ENCODE measurements around the gene CYB561D1. TPM values are rescaled to one million over a fixed set of nuclear protein-coding genes. Genes with fewer than 3 reads are reported as not detected.

CYB561D1 gene
- total and polyA plus RNA-seq, 2 donors (not counting 3 experiments of a cell fraction or from before 2014, with no cell fraction given) = 7.2 to 7.3 TPM

GRCh38 chr1:109466125-109466451 is 27.8 kb upstream of the CYB561D1 start:
- Histone ChIP-seq H3K27me3 (ENCODE audit: control insufficient read depth in 2 of 2, insufficient read depth in 2 of 2, low read length in 2 of 2) (peaks cover 63 to 84% of the 10 kb centered on the region in 2 experiments), H3K9ac (replicated peaks; ENCODE audit: extremely low read depth, insufficient read depth, low read length) (no peak overlapping the region), H3K9me1 (replicated peaks; ENCODE audit: control insufficient read depth, extremely low read depth, insufficient read depth, low read length) (no peaks in the 10 kb centered on the region), H4K20me1 (replicated peaks; ENCODE audit: control insufficient read depth, extremely low read depth, insufficient read depth, low read length) (no peaks in the 10 kb centered on the region), H3K4me2 (ENCODE audit: insufficient read depth, low read length) (peak overlapping the region; percentile 10), H3K36me3 (ENCODE audit: control insufficient read depth in 2 of 2, extremely low read depth in 1 of 2, insufficient read depth in 2 of 2, low read length in 2 of 2) (no peaks in the 10 kb centered on the region), H3K9me3 (replicated peaks; ENCODE audit: control insufficient read depth, insufficient read depth, low read length) (no peaks in the 10 kb centered on the region), H2AFZ (ENCODE audit: low read depth, low read length) (peak overlapping the region; percentile 83), H3K4me1 (ENCODE audit: control insufficient read depth, extremely low read depth, insufficient read depth, low read length) (peaks cover 3% of the 10 kb centered on the region), H3K4me3 (replicated peaks in 1 of 3; ENCODE audit: insufficient read depth in 1 of 3, low read depth in 1 of 3, low read length in 3 of 3) (peak overlapping the region in 1 of 3 experiments; percentile 22), H3K79me2 (ENCODE audit: control insufficient read depth, insufficient read depth, low read length) (no peaks in the 10 kb centered on the region), H3K27ac (ENCODE audit: insufficient read depth, low read depth, low read length) (no peak overlapping the region)
- ChIA-PET CTCF (interaction anchor here (1.6 kb wide), 1 partner anchor 24 kb away, joined by 3 read pairs; no protein-coding TSS in a partner anchor), POLR2A (interaction anchor here (0.6 kb wide), 1 partner anchor 366 kb away, joined by 4 read pairs; no protein-coding TSS in a partner anchor)
- no peak for FAIRE-seq
- no TSS peak for BruUV-seq (replicated peaks)
- dilution Hi-C loops (cut with MboI; ENCODE audit: extremely low pct_ligation_motif_present, low sequenced_read_pairs) (no loop called here), intact Hi-C loops (cut with micrococcal nuclease) (no loop called here)
- TF ChIP-seq JUN (IDR thresholded peaks at IDR 0.05; ENCODE audit: borderline replicate concordance, insufficient read depth, insufficient read length, low read depth) (no peak), MAX (IDR thresholded peaks at IDR 0.05; ENCODE audit: insufficient read depth, insufficient read length) (no peak), EZH2 (IDR thresholded peaks at IDR 0.05; ENCODE audit: borderline replicate concordance, low read depth, low read length, severe bottlenecking) (no peak), POLR2AphosphoS5 (IDR thresholded peaks at IDR 0.05; ENCODE audit: insufficient read depth, low read depth, low read length) (no peak)
- no peak for DNase-seq (ENCODE audit: low read depth, low spot score)

GRCh38 chr1:109466452-109467300 is 27.2 kb upstream of the CYB561D1 start, which contains the start of gene SYPL2:
Gene SYPL2 (plus strand): TSS chr1:109466546. CDS start chr1:109466844, 298 bp downstream.
- H3K9ac ChIP-seq (replicated peaks; ENCODE audit: extremely low read depth, insufficient read depth, low read length) = no peak within 1 kb of the TSS
- POLR2A ChIA-PET = no interaction called here
- no peaks in the 10 kb centered on the region for H4K20me1 ChIP-seq (replicated peaks; ENCODE audit: control insufficient read depth, extremely low read depth, insufficient read depth, low read length)
- peak within 1 kb of the TSS; percentile 10 for H3K4me2 ChIP-seq (ENCODE audit: insufficient read depth, low read length)
- TF ChIP-seq EZH2 (IDR thresholded peaks at IDR 0.05; ENCODE audit: borderline replicate concordance, low read depth, low read length, severe bottlenecking) (peak; percentile 94), CTCF (IDR thresholded peaks at IDR 0.05; ENCODE audit: extremely low read depth in 1 of 2, insufficient read depth in 1 of 2, low read depth in 1 of 2, low read length in 2 of 2) (no peak)
- intact Hi-C loops (cut with micrococcal nuclease) (no loop called here), dilution Hi-C loops (cut with MboI; ENCODE audit: extremely low pct_ligation_motif_present, low sequenced_read_pairs) (no loop called here)
- CTCF ChIA-PET = interaction anchor here (1.6 kb wide), 1 partner anchor 24 kb away, joined by 3 read pairs; no protein-coding TSS in a partner anchor
- H3K36me3 ChIP-seq (ENCODE audit: control insufficient read depth in 2 of 2, extremely low read depth in 1 of 2, insufficient read depth in 2 of 2, low read length in 2 of 2) = no peaks in the 10 kb centered on the region
- H3K9me1 ChIP-seq (replicated peaks; ENCODE audit: control insufficient read depth, extremely low read depth, insufficient read depth, low read length) = no peaks in the 10 kb centered on the region
- peaks cover 3% of the 10 kb centered on the region for H3K4me1 ChIP-seq (ENCODE audit: control insufficient read depth, extremely low read depth, insufficient read depth, low read length)
- H3K27me3 ChIP-seq (ENCODE audit: control insufficient read depth in 2 of 2, insufficient read depth in 2 of 2, low read length in 2 of 2) = peaks cover 62 to 87% of the 10 kb centered on the region in 2 experiments
- no peaks in the 10 kb centered on the region for H3K9me3 ChIP-seq (replicated peaks; ENCODE audit: control insufficient read depth, insufficient read depth, low read length)
- H3K79me2 ChIP-seq (ENCODE audit: control insufficient read depth, insufficient read depth, low read length) = no peaks in the 10 kb centered on the region
- H2AFZ ChIP-seq (ENCODE audit: low read depth, low read length) = peak within 1 kb of the TSS; percentile 83
- DNase-seq (ENCODE audit: low read depth, low spot score) (no peak), FAIRE-seq (no peak)
- no TSS peak for BruUV-seq (replicated peaks)
- H3K27ac ChIP-seq (ENCODE audit: insufficient read depth, low read depth, low read length) = no peak within 1 kb of the TSS
- peak within 1 kb of the TSS in 1 of 3 experiments; percentile 22 for H3K4me3 ChIP-seq (replicated peaks in 1 of 3; ENCODE audit: insufficient read depth in 1 of 3, low read depth in 1 of 3, low read length in 3 of 3)

All from endothelial cell of umbilical vein (primary cell).